HG02870 (cell line): ENCODE data around the gene CA12.

ENCODE experiments used
- ATAC-seq: cut with Tn5 transposase; IDR thresholded peaks from one replicate; pipeline ENCODE4 v1.9.1; 2021; ENCODE audit warnings: mild to moderate bottlenecking, moderate library complexity; ENCODE audit not compliant: unreplicated experiment

Gene CA12

GRCh38 chr15:63379492-63380150 lies 2.0 kb downstream of the CA12 start:
- ATAC-seq, result no peak

GRCh38 chr15:63378946-63379345 lies 2.7 kb downstream of the CA12 start:
- ATAC-seq, result no peak

- no peak for ATAC-seq
These were observed 6.7 kb downstream of the CA12 start for GRCh38 chr15:63374686-63375520.

GRCh38 chr15:63373866-63374548 lies 7.6 kb downstream of the CA12 start:
- no peak for ATAC-seq

GRCh38 chr15:63373330-63373729 lies 8.3 kb downstream of the CA12 start:
- no peak for ATAC-seq

- no peak for ATAC-seq
These were observed 8.9 kb downstream of the CA12 start for GRCh38 chr15:63372753-63373152.

GRCh38 chr15:63372018-63372705 lies 9.5 kb downstream of the CA12 start:
- ATAC-seq, result no peak

- ATAC-seq, result no peak
These were observed 10.2 kb downstream of the CA12 start for GRCh38 chr15:63371297-63371918.

GRCh38 chr15:63370764-63371163 lies 10.9 kb downstream of the CA12 start:
- ATAC-seq, result no peak

- ATAC-seq, result no peak
These were observed 11.9 kb downstream of the CA12 start for GRCh38 chr15:63369781-63370180.

- no peak for ATAC-seq
These were observed 12.3 kb downstream of the CA12 start for GRCh38 chr15:63369296-63369695.

GRCh38 chr15:63368503-63368902 lies 13.1 kb downstream of the CA12 start:
- no peak for ATAC-seq

- no peak for ATAC-seq
These were observed 13.7 kb downstream of the CA12 start for GRCh38 chr15:63367900-63368299.

- no peak for ATAC-seq
These were observed 14.3 kb downstream of the CA12 start for GRCh38 chr15:63367390-63367789.

GRCh38 chr15:63366451-63366850 lies 15.2 kb downstream of the CA12 start:
- ATAC-seq, result no peak

GRCh38 chr15:63365273-63365680 lies 16.4 kb downstream of the CA12 start:
- ATAC-seq, result no peak

- no peak for ATAC-seq
These were observed 17.0 kb downstream of the CA12 start for GRCh38 chr15:63364399-63365272.

- no peak for ATAC-seq
These were observed 18.4 kb downstream of the CA12 start for GRCh38 chr15:63363292-63363691.

- ATAC-seq, result no peak
These were observed 18.8 kb downstream of the CA12 start for GRCh38 chr15:63362885-63363284.

GRCh38 chr15:63362196-63362595 lies 19.4 kb downstream of the CA12 start:
- ATAC-seq, result no peak
